Immature natural killer cell (primary cell): ENCODE data around the gene COP1. TPM values are rescaled to one million over a fixed set of nuclear protein-coding genes. Genes with fewer than 3 reads are reported as not detected.

Experiments
- DNase-seq, 3 donors: peaks; one replicate each; pipeline ENCODE4 v3.0.0; 2022; ENCODE audit warnings: mixed read lengths in 1 of 3
- H3K27ac Mint-ChIP-seq, 6 donors: one replicate each; pipeline ENCODE4 v1.8.0; 2020; ENCODE audit warnings: mixed read lengths in 6 of 6, mild to moderate bottlenecking in 5 of 6, inconsistent platforms in 4 of 6, moderate library complexity in 3 of 6
- H3K27me3 Mint-ChIP-seq, 3 donors: one replicate each; pipeline ENCODE4 v1.8.0; 2020 to 2021; ENCODE audit warnings: low read depth in 3 of 3, mild to moderate bottlenecking in 3 of 3, mixed read lengths in 3 of 3, moderate library complexity in 3 of 3, inconsistent platforms in 1 of 3
- H3K36me3 Mint-ChIP-seq, 3 donors: one replicate each; pipeline ENCODE4 v1.8.0; 2020; ENCODE audit warnings: mixed read lengths in 3 of 3, inconsistent platforms in 2 of 3, mild to moderate bottlenecking in 2 of 3
- H3K4me1 Mint-ChIP-seq, 2 donors: one replicate each; pipeline ENCODE4 v1.8.0; 2020; ENCODE audit warnings: inconsistent platforms in 2 of 2, mild to moderate bottlenecking in 2 of 2, mixed read lengths in 2 of 2, moderate library complexity in 1 of 2
- H3K4me3 Mint-ChIP-seq, 5 donors: one replicate each; pipeline ENCODE4 v1.8.0; 2020; ENCODE audit warnings: mild to moderate bottlenecking in 5 of 5, mixed read lengths in 5 of 5, inconsistent platforms in 3 of 5, moderate library complexity in 3 of 5
- H3K9me3 Mint-ChIP-seq, 6 donors: one replicate each; pipeline ENCODE4 v1.8.0; 2020; ENCODE audit warnings: mild to moderate bottlenecking in 6 of 6, mixed read lengths in 6 of 6, inconsistent platforms in 4 of 6, moderate library complexity in 3 of 6
- polyA plus RNA-seq, 3 donors: library from polyadenylated mRNA; unstranded; fragments of 300-500 nt; fragmentation: Illumina TruSeq; gene quantifications; one replicate each; pipeline ENCODE4 v1.2.3, GENCODE V29; 2021

Gene COP1
- polyA plus RNA-seq, 3 donors from 2014 or later, result 28.3 to 42.2 (median 37.4) TPM

GRCh38 chr1:175941164-175941563 lies 265.9 kb downstream of the COP1 start:
- Mint-ChIP-seq H3K4me3 (no peak overlapping the region), H3K9me3 (no peaks in the 10 kb centered on the region), H3K27ac (no peak overlapping the region), H3K36me3 (peaks cover 49 to 63% (median 54%) of the 10 kb centered on the region in 3 donors), H3K27me3 (peaks cover 0 to 3% (median 0%) of the 10 kb centered on the region in 3 donors), H3K4me1 (no peaks in the 10 kb centered on the region)
- DNase-seq, result no peak

DNA sequence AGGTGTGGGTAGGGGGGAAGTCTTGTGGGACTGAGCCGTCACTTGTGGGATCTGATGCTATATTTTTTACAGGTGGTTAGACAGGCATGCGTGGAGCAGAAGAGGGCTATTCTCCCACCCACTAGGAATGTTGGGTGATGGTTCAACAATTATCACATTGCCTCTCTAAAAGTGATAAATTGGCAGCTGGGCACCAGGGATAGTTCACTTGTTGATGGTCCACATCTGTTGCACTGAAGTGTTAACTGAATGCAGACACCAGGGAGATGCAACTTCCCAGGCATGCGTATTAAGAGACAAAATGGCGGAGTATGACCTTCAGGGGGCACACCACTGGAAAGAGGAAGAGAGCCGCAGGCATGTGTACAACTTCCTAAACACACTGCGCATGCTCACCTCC lies 270.4 kb downstream of the COP1 start:
- H3K36me3 Mint-ChIP-seq, result peaks cover 31 to 47% (median 39%) of the 10 kb centered on the region in 3 donors
- H3K9me3 Mint-ChIP-seq, result no peaks in the 10 kb centered on the region
- H3K4me1 Mint-ChIP-seq, result no peaks in the 10 kb centered on the region
- H3K4me3 Mint-ChIP-seq, result no peak overlapping the region
- no peak overlapping the region for H3K27ac Mint-ChIP-seq
- peaks cover 0 to 3% (median 0%) of the 10 kb centered on the region in 3 donors for H3K27me3 Mint-ChIP-seq
- DNase-seq, result no peak

DNA sequence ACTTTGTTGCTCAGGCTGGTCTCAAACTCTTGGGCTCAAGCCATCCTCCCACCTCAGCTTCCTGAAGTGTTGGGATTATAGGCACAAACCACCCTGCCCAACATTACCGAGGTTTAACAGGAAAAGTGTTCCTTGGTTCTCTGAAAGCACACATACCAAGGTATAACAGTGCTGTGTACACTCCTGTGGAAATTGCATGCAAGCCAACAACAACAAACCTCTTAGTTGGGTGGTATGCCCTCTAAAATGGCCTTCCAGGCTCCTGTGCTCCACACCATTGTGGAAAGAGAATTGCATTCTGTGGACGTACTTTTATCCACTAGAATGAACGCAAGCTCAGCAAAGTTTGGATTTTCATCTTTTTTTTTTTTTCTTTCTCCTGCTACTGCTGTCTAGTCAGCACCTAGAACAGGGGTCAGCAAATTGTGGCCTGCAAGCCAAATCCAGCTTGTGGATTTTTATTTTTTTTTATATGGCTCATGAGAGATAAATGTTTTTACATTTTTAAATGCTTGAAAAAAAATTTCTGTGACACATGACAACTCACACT lies 271.4 kb downstream of the COP1 start:
- no peak overlapping the region for H3K27ac Mint-ChIP-seq
- H3K4me3 Mint-ChIP-seq, result no peak overlapping the region
- H3K9me3 Mint-ChIP-seq, result no peaks in the 10 kb centered on the region
- DNase-seq, result no peak
- H3K27me3 Mint-ChIP-seq, result peaks cover 0 to 3% (median 0%) of the 10 kb centered on the region in 3 donors
- H3K36me3 Mint-ChIP-seq, result peaks cover 20 to 42% (median 41%) of the 10 kb centered on the region in 3 donors
- H3K4me1 Mint-ChIP-seq, result no peaks in the 10 kb centered on the region

DNA sequence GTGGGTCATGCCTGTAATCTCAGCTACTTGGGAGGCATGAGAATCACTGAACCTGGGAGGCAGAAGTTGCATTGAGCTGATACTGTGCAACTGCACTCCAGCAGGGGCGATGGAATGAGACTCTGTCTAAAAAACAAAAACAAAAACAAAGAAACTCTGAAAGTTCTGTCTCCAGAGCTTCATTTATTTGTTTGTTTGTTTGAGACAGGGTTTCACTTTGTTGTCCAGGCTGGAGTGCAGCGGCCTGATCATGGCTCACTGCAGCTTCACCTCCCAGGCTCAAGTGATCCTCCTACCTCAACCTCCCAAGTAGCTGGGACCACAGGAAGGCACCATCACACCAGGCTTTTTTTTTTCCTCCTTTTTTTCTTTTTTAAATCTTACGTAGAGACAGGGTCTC lies 271.9 kb downstream of the COP1 start:
- H3K4me1 Mint-ChIP-seq, result no peaks in the 10 kb centered on the region
- no peak for DNase-seq
- H3K9me3 Mint-ChIP-seq, result peaks cover 0 to under 1% (median 0%) of the 10 kb centered on the region in 6 donors
- H3K27ac Mint-ChIP-seq, result no peak overlapping the region
- H3K4me3 Mint-ChIP-seq, result no peak overlapping the region
- H3K27me3 Mint-ChIP-seq, result peaks cover 0 to 3% (median 0%) of the 10 kb centered on the region in 3 donors
- peaks cover 17 to 41% (median 38%) of the 10 kb centered on the region in 3 donors for H3K36me3 Mint-ChIP-seq

- H3K4me3 Mint-ChIP-seq, result no peak overlapping the region
- H3K27ac Mint-ChIP-seq, result no peak overlapping the region
- no peaks in the 10 kb centered on the region for H3K4me1 Mint-ChIP-seq
- H3K9me3 Mint-ChIP-seq, result peaks cover 3 to 14% (median 6%) of the 10 kb centered on the region in 6 donors
- peaks cover 14 to 37% (median 34%) of the 10 kb centered on the region in 3 donors for H3K36me3 Mint-ChIP-seq
- peaks cover 0 to 3% (median 0%) of the 10 kb centered on the region in 3 donors for H3K27me3 Mint-ChIP-seq
- no peak for DNase-seq
Observed at GRCh38 chr1:175933801-175934200, 273.3 kb downstream of the COP1 start.

- Mint-ChIP-seq H3K27ac (no peak overlapping the region), H3K4me1 (no peaks in the 10 kb centered on the region), H3K36me3 (peaks cover 24 to 41% (median 40%) of the 10 kb centered on the region in 3 donors), H3K27me3 (peaks cover 0 to 1% (median 0%) of the 10 kb centered on the region in 3 donors), H3K9me3 (peaks cover 7 to 25% (median 18%) of the 10 kb centered on the region in 6 donors), H3K4me3 (no peak overlapping the region)
- DNase-seq, result no peak
Observed at GRCh38 chr1:175927944-175928343, 279.1 kb downstream of the COP1 start.

- peaks cover 2 to 14% (median 6%) of the 10 kb centered on the region in 6 donors for H3K9me3 Mint-ChIP-seq
- no peaks in the 10 kb centered on the region for H3K4me1 Mint-ChIP-seq
- no peak for DNase-seq
- H3K36me3 Mint-ChIP-seq, result peaks cover 31 to 48% (median 41%) of the 10 kb centered on the region in 3 donors
- no peak overlapping the region for H3K4me3 Mint-ChIP-seq
- peaks cover 0 to 3% (median 1%) of the 10 kb centered on the region in 3 donors for H3K27me3 Mint-ChIP-seq
- H3K27ac Mint-ChIP-seq, result no peak overlapping the region
Observed at GRCh38 chr1:175922254-175922881, 284.7 kb downstream of the COP1 start.

DNA sequence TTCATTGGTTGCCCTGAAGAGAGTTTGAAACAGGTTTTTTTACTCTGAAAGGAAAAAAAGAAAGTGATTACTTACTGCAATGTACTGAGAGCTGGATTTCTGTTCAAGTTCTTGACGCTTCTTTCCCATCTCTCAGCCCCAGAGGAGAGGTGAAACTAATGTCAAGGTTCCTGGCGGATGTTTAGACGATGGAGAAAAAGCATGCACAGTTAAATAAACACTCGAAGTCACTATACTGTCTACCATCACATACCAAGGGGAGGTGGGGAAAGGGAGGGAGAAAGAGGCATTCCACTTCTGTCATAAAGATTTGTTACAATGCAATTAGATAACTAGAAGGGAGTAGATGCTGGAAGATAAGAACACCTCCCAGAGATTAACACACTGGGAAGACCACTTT lies 286.7 kb downstream of the COP1 start:
- Mint-ChIP-seq H3K4me1 (no peaks in the 10 kb centered on the region), H3K4me3 (no peak overlapping the region), H3K27ac (no peak overlapping the region), H3K9me3 (peaks cover 0 to 6% (median 0%) of the 10 kb centered on the region in 6 donors), H3K36me3 (peaks cover 25 to 45% (median 35%) of the 10 kb centered on the region in 3 donors), H3K27me3 (peaks cover 0 to 4% (median 0%) of the 10 kb centered on the region in 3 donors)
- no peak for DNase-seq

GRCh38 chr1:175919001-175919400 lies 288.1 kb downstream of the COP1 start:
- H3K36me3 Mint-ChIP-seq, result peaks cover 26 to 47% (median 28%) of the 10 kb centered on the region in 3 donors
- H3K27me3 Mint-ChIP-seq, result peaks cover 0 to 6% (median 0%) of the 10 kb centered on the region in 3 donors
- no peak for DNase-seq
- H3K4me3 Mint-ChIP-seq, result no peak overlapping the region
- H3K27ac Mint-ChIP-seq, result no peak overlapping the region
- H3K9me3 Mint-ChIP-seq, result peaks cover 0 to 6% (median 0%) of the 10 kb centered on the region in 6 donors
- no peaks in the 10 kb centered on the region for H3K4me1 Mint-ChIP-seq

GRCh38 chr1:175918364-175918801 lies 288.7 kb downstream of the COP1 start:
- Mint-ChIP-seq H3K4me3 (no peak overlapping the region), H3K27ac (no peak overlapping the region), H3K27me3 (peaks cover 0 to 6% (median 0%) of the 10 kb centered on the region in 3 donors), H3K36me3 (peaks cover 32 to 51% (median 33%) of the 10 kb centered on the region in 3 donors), H3K9me3 (peaks cover 0 to 6% (median 1%) of the 10 kb centered on the region in 6 donors), H3K4me1 (no peaks in the 10 kb centered on the region)
- no peak for DNase-seq

GRCh38 chr1:175914115-175914514 lies 293.0 kb downstream of the COP1 start:
- peaks cover 0 to 7% (median 2%) of the 10 kb centered on the region in 3 donors for H3K27me3 Mint-ChIP-seq
- no peaks in the 10 kb centered on the region for H3K4me1 Mint-ChIP-seq
- peaks cover 18 to 47% (median 26%) of the 10 kb centered on the region in 6 donors for H3K9me3 Mint-ChIP-seq
- H3K4me3 Mint-ChIP-seq, result no peak overlapping the region
- H3K27ac Mint-ChIP-seq, result no peak overlapping the region
- H3K36me3 Mint-ChIP-seq, result peaks cover 52 to 72% (median 57%) of the 10 kb centered on the region in 3 donors
- DNase-seq, result no peak

DNA sequence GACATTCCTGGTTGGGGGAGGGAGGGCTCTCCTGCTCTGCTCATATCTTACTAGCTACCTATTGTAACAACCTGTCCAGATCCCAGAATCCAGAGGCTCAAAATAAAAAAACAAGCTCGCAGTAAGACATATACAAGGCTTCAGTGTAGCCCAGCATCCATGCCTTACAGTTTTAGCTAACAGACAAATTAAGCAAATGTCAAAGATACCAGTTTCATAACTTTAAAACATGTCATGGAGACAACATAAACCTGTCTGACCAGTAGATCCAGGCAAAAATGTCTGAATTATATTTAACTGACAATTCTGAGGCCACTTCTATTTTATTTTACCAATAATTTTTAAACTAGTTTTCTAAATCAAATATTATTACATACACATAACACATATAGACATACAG lies 295.9 kb downstream of the COP1 start:
- DNase-seq, result no peak
- peaks cover 46 to 57% (median 56%) of the 10 kb centered on the region in 3 donors for H3K36me3 Mint-ChIP-seq
- H3K9me3 Mint-ChIP-seq, result peaks cover 18 to 48% (median 26%) of the 10 kb centered on the region in 6 donors
- H3K4me1 Mint-ChIP-seq, result no peaks in the 10 kb centered on the region
- H3K27me3 Mint-ChIP-seq, result peaks cover 0 to 5% (median 2%) of the 10 kb centered on the region in 3 donors
- no peak overlapping the region for H3K4me3 Mint-ChIP-seq
- no peak overlapping the region for H3K27ac Mint-ChIP-seq

- no peak overlapping the region for H3K27ac Mint-ChIP-seq
- peaks cover 0 to 2% (median 2%) of the 10 kb centered on the region in 3 donors for H3K27me3 Mint-ChIP-seq
- H3K4me3 Mint-ChIP-seq, result no peak overlapping the region
- H3K9me3 Mint-ChIP-seq, result peaks cover 8 to 23% (median 17%) of the 10 kb centered on the region in 6 donors
- H3K4me1 Mint-ChIP-seq, result no peaks in the 10 kb centered on the region
- no peak for DNase-seq
- H3K36me3 Mint-ChIP-seq, result peaks cover 22 to 50% (median 44%) of the 10 kb centered on the region in 3 donors
Observed at GRCh38 chr1:175906370-175906769, 300.7 kb downstream of the COP1 start.

GRCh38 chr1:175904808-175905207 lies 302.3 kb downstream of the COP1 start:
- no peak overlapping the region for H3K27ac Mint-ChIP-seq
- peaks cover 3 to 8% (median 4%) of the 10 kb centered on the region in 6 donors for H3K9me3 Mint-ChIP-seq
- H3K4me3 Mint-ChIP-seq, result no peak overlapping the region
- peaks cover 0 to 2% (median 2%) of the 10 kb centered on the region in 3 donors for H3K27me3 Mint-ChIP-seq
- H3K36me3 Mint-ChIP-seq, result peaks cover 11 to 38% (median 34%) of the 10 kb centered on the region in 3 donors
- no peaks in the 10 kb centered on the region for H3K4me1 Mint-ChIP-seq
- no peak for DNase-seq
